IPS-20b (cell line): Measurements from ENCODE around the gene ITGB2.

Experiments used
- H3K27ac ChIP-seq: one replicate; pipeline ENCODE4 v1.5.1; 2013; ENCODE audit warnings: low read length
- H3K27me3 ChIP-seq: 2 replicates; pipeline ENCODE4 v1.6.1; 2013; ENCODE audit warnings: mild to moderate bottlenecking, low read length, inconsistent platforms; ENCODE audit not compliant: insufficient read depth
- H3K36me3 ChIP-seq: 2 replicates; pipeline ENCODE4 v1.6.1; 2013; ENCODE audit warnings: low read depth, mild to moderate bottlenecking, inconsistent platforms, low read length, moderate library complexity; ENCODE audit not compliant: insufficient read depth
- H3K4me1 ChIP-seq: 2 replicates; pipeline ENCODE4 v1.6.1; 2013; ENCODE audit warnings: mild to moderate bottlenecking, control low read depth, inconsistent platforms, low read length, moderate library complexity; ENCODE audit not compliant: insufficient read depth
- H3K4me3 ChIP-seq: 2 replicates; pipeline ENCODE4 v1.5.1; 2013; ENCODE audit warnings: mild to moderate bottlenecking, low read length, inconsistent platforms
- H3K9ac ChIP-seq: 2 replicates; pipeline ENCODE4 v1.6.1; 2013; ENCODE audit warnings: low read depth, mild to moderate bottlenecking, inconsistent platforms, low read length, moderate library complexity
- H3K9me3 ChIP-seq: 2 replicates; pipeline ENCODE4 v1.6.1; 2013; ENCODE audit warnings: mild to moderate bottlenecking, low read depth, low read length, inconsistent platforms; ENCODE audit not compliant: insufficient read depth

Gene ITGB2

DNA sequence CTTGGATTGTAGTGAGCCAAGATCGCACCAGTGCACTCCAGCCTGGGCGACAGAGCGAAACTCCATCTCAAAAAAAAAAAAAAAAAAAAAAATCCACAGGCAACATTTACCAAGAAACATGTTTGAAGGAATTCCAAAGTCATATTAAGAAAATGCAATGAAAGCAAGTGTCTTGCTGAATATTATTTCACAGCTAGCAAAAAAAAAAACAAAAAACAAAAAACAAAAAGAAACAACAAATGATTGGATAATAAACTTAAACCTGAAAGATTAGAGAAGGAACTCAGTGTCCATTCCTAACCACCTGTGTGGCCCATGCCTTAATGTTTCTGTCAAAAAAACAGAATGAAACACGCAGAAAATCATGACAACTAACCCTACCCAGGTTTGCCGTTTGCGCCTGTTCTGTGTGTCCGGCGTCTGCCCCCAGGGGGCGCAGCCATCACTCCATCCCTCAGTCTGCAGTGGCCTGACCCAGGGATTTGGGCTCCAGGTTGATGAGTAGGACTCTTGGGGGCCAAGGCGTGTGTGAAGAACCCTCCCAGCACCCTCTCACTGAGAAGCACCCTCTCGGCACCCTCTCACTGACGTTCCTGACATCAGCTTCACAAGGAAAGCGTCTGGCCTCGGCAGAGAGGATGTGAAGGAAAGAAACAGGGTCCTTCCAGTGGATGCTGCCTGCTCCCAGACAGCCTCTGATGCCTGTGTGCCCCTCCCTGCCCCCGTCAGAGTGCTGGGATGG is 28.0 kb downstream of the ITGB2 start:
- H3K9me3 ChIP-seq: no peaks in the 10 kb centered on the region
- no peak overlapping the region for H3K4me3 ChIP-seq
- H3K36me3 ChIP-seq: no peaks in the 10 kb centered on the region
- H3K27me3 ChIP-seq: peaks cover 4% of the 10 kb centered on the region; the same call in 1 of the 2 replicates
- no peaks in the 10 kb centered on the region for H3K4me1 ChIP-seq
- no peak overlapping the region for H3K9ac ChIP-seq
- no peak overlapping the region for H3K27ac ChIP-seq

GRCh38 chr21:44892095-44892494 is 28.6 kb downstream of the ITGB2 start:
- H3K36me3 ChIP-seq: no peaks in the 10 kb centered on the region
- peaks cover 4% of the 10 kb centered on the region; the same call in 1 of the 2 replicates for H3K27me3 ChIP-seq
- H3K9me3 ChIP-seq: no peaks in the 10 kb centered on the region
- H3K4me3 ChIP-seq: no peak overlapping the region
- H3K4me1 ChIP-seq: no peaks in the 10 kb centered on the region
- no peak overlapping the region for H3K9ac ChIP-seq
- H3K27ac ChIP-seq: no peak overlapping the region

GRCh38 chr21:44891631-44892031 is 29.1 kb downstream of the ITGB2 start:
- no peaks in the 10 kb centered on the region for H3K36me3 ChIP-seq
- no peak overlapping the region for H3K9ac ChIP-seq
- H3K4me3 ChIP-seq: no peak overlapping the region
- H3K27me3 ChIP-seq: peaks cover 4% of the 10 kb centered on the region; the same call in 1 of the 2 replicates
- no peaks in the 10 kb centered on the region for H3K4me1 ChIP-seq
- H3K9me3 ChIP-seq: no peaks in the 10 kb centered on the region
- no peak overlapping the region for H3K27ac ChIP-seq

DNA sequence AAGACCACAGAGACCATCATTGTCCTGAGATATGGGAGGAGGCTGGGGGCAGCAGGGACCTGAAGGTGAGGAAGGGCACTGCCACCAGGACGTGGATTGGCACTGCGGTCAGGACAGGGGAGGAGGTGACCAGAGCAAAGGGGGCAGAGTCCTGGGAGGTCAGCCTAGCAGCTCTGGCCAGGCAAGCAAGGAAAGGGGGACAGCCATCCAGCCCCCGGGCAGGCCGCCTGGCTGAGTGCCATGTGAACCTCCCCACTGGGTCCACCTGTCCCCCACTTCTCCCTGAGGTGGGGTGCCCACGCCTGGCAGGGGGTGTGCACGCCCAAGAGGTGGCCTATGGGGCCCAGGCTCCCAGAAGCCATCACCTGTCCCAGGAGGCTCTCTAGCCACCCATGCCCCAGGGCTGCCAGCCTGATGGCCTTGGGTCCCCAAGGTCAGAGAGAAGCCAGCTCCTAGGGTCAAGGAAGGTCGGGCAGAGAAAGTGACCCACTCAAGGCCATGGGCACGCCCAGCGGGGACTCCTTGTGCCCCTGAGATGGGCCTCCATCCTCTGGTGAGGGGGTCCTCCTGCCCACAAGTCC is 29.6 kb downstream of the ITGB2 start:
- Histone ChIP-seq H3K27ac (no peak overlapping the region), H3K4me3 (no peak overlapping the region), H3K36me3 (no peaks in the 10 kb centered on the region), H3K4me1 (no peaks in the 10 kb centered on the region), H3K9me3 (no peaks in the 10 kb centered on the region), H3K27me3 (peaks cover 4% of the 10 kb centered on the region; the same call in 1 of the 2 replicates), H3K9ac (no peak overlapping the region)

DNA sequence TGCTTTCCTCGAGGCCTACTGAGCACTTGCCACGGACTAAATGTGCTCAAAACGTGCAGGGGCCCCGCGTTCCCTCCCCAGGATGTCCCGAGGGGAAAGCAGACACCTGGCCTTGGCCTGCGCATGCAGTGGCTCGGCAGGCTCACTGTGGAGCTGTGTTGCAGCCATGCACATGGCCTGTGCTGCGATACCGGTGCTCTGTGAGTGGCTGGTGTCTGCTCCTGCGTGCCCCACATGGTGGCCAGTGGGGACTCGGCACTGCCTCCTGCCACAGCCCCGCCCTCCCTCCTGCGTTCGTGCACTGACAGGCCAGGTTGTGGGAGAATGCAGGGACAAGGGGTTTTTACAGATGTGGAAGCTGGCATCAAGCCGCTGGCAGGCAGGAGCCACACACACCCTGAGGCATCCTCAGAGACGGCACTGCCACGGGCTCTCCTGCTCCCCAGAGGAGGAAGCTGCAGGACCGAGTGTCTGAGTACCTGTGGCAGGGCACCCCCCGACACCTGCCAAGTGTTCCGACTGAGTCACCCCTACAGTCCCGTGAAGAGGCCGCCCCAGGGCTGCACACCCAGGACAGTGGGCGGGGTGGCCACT is 30.3 kb downstream of the ITGB2 start:
- H3K36me3 ChIP-seq: no peaks in the 10 kb centered on the region
- H3K4me3 ChIP-seq: no peak overlapping the region
- no peak overlapping the region for H3K27ac ChIP-seq
- no peak overlapping the region for H3K9ac ChIP-seq
- no peaks in the 10 kb centered on the region for H3K9me3 ChIP-seq
- H3K27me3 ChIP-seq: peaks cover 4% of the 10 kb centered on the region; the same call in 1 of the 2 replicates
- H3K4me1 ChIP-seq: no peaks in the 10 kb centered on the region

- no peaks in the 10 kb centered on the region for H3K4me1 ChIP-seq
- no peak overlapping the region for H3K9ac ChIP-seq
- peaks cover 4% of the 10 kb centered on the region; the same call in 1 of the 2 replicates for H3K27me3 ChIP-seq
- no peak overlapping the region for H3K27ac ChIP-seq
- H3K4me3 ChIP-seq: no peak overlapping the region
- no peaks in the 10 kb centered on the region for H3K9me3 ChIP-seq
- no peaks in the 10 kb centered on the region for H3K36me3 ChIP-seq
Observed at GRCh38 chr21:44889625-44890337, 30.9 kb downstream of the ITGB2 start.

GRCh38 chr21:44888581-44889550 is 31.8 kb downstream of the ITGB2 start:
- peaks cover 4% of the 10 kb centered on the region; the same call in 1 of the 2 replicates for H3K27me3 ChIP-seq
- H3K4me3 ChIP-seq: no peak overlapping the region
- no peaks in the 10 kb centered on the region for H3K4me1 ChIP-seq
- no peak overlapping the region for H3K9ac ChIP-seq
- H3K27ac ChIP-seq: no peak overlapping the region
- no peaks in the 10 kb centered on the region for H3K9me3 ChIP-seq
- no peaks in the 10 kb centered on the region for H3K36me3 ChIP-seq

GRCh38 chr21:44887807-44888580 is 32.7 kb downstream of the ITGB2 start:
- Histone ChIP-seq H3K9ac (no peak overlapping the region), H3K36me3 (no peaks in the 10 kb centered on the region), H3K9me3 (no peaks in the 10 kb centered on the region), H3K27ac (no peak overlapping the region), H3K4me1 (no peaks in the 10 kb centered on the region), H3K4me3 (no peak overlapping the region), H3K27me3 (no peaks in the 10 kb centered on the region)

DNA sequence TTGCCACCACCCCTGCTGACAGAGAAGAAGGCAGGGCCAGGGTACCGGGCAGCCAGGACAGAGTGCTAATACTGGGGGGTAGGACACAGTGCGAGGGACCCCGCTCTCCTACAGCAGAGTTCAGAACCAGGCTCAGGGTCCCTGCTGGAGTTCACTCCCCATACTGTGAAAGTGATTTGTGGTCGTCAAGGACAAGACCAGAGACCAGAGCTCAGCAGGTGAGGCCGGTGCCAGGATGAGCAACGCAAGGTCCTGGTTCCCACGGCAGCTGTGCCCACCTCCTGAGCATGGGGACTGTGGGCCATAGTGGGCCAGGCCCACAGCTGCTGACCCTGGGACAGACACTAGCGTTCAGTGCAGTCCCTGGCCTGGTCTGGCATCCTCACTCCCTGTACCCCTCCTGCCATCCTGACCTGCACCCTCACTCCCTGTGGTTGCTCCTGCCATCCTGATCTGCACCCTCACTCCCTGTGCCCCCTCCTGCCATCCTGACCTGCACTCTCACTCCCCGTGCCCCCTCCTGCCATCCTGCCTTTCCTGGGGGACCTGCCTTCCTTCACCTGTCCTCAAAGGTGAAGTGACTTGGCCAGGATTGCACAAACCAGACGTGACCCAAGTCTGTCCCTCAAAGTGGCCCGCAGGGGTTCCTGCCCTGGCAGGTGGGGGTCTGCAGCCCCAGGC is 33.4 kb downstream of the ITGB2 start:
- H3K9ac ChIP-seq: no peak overlapping the region
- no peaks in the 10 kb centered on the region for H3K36me3 ChIP-seq
- no peaks in the 10 kb centered on the region for H3K4me1 ChIP-seq
- no peak overlapping the region for H3K27ac ChIP-seq
- no peaks in the 10 kb centered on the region for H3K27me3 ChIP-seq
- H3K9me3 ChIP-seq: no peaks in the 10 kb centered on the region
- H3K4me3 ChIP-seq: no peak overlapping the region
